ENCODE results near the gene METTL15. TPM values are rescaled to one million over a fixed set of nuclear protein-coding genes. Genes with fewer than 3 reads are reported as not detected.

The METTL15 gene
- total and polyA plus RNA-seq, 2 experiments from 2014 or later: 9.0 to 19.8 TPM

- no peaks in the 10 kb centered on the region for H3K79me2 ChIP-seq (replicated peaks; ENCODE audit: insufficient read depth)
- H3K27ac ChIP-seq (ENCODE audit: low read depth): no peak overlapping the region
- H3K4me3 Mint-ChIP-seq: no peak overlapping the region
- no peak overlapping the region; the same call in 1 of the 2 replicates for H3K27ac Mint-ChIP-seq
- H3K27me3 Mint-ChIP-seq (ENCODE audit: insufficient read depth, low read depth, poor library complexity): peaks cover 3% of the 10 kb centered on the region
- H3K9me3 Mint-ChIP-seq: no peaks in the 10 kb centered on the region
- no peaks in the 10 kb centered on the region for H3K4me1 Mint-ChIP-seq
- no peaks in the 10 kb centered on the region for H3K4me1 ChIP-seq (ENCODE audit: insufficient read depth)
- DNase-seq (ENCODE audit: low spot score) (no peak), ATAC-seq (no peak)
- no peak overlapping the region for H2AFZ ChIP-seq
- H3K36me3 ChIP-seq (ENCODE audit: insufficient read depth): no peaks in the 10 kb centered on the region
- H4K20me1 ChIP-seq (replicated peaks; ENCODE audit: insufficient read depth): no peaks in the 10 kb centered on the region
- no peaks in the 10 kb centered on the region for H3K36me3 Mint-ChIP-seq (ENCODE audit: low read depth)
- no peaks in the 10 kb centered on the region for H3K27me3 ChIP-seq (ENCODE audit: insufficient read depth)
- H3K4me2 ChIP-seq: no peak overlapping the region
- TF ChIP-seq, protein P1, sequence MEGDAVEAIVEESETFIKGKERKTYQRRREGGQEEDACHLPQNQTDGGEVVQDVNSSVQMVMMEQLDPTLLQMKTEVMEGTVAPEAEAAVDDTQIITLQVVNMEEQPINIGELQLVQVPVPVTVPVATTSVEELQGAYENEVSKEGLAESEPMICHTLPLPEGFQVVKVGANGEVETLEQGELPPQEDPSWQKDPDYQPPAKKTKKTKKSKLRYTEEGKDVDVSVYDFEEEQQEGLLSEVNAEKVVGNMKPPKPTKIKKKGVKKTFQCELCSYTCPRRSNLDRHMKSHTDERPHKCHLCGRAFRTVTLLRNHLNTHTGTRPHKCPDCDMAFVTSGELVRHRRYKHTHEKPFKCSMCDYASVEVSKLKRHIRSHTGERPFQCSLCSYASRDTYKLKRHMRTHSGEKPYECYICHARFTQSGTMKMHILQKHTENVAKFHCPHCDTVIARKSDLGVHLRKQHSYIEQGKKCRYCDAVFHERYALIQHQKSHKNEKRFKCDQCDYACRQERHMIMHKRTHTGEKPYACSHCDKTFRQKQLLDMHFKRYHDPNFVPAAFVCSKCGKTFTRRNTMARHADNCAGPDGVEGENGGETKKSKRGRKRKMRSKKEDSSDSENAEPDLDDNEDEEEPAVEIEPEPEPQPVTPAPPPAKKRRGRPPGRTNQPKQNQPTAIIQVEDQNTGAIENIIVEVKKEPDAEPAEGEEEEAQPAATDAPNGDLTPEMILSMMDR (conservative IDR thresholded peaks at IDR 0.05; ENCODE audit: low read depth in 2 of 2): no peak
- TF ChIP-seq CREB1 (CRISPR knock-in tag; IDR thresholded peaks at IDR 0.05; ENCODE audit: low read depth): no peak
- TF ChIP-seq EZH2phosphoT487 (IDR thresholded peaks at IDR 0.05; ENCODE audit: unreplicated experiment): no peak
- TF ChIP-seq EZH2 (IDR thresholded peaks at IDR 0.05; ENCODE audit: low read depth, unreplicated experiment): no peak
- TF ChIP-seq POLR2AphosphoS5 (IDR thresholded peaks at IDR 0.05; ENCODE audit: low read depth): no peak
- TF ChIP-seq REST (IDR thresholded peaks at IDR 0.05; ENCODE audit: unreplicated experiment): no peak
- no peaks in the 10 kb centered on the region for H3F3A ChIP-seq (replicated peaks; ENCODE audit: low read depth)
- no peak overlapping the region for H3K4me3 ChIP-seq
- H3K9me2 ChIP-seq (ENCODE audit: insufficient read depth): 0 out of 2 replicates have a peak, but pooled peaks cover 3% of the 10 kb centered on the region
These were observed 242.0 kb downstream of the METTL15 start for GRCh38 chr11:28350216-28350615.

- DNase-seq (ENCODE audit: low spot score): no peak
- H3K4me3 ChIP-seq: no peak overlapping the region
- no peak overlapping the region for H3K4me2 ChIP-seq
- H3K79me2 ChIP-seq (replicated peaks; ENCODE audit: insufficient read depth): no peaks in the 10 kb centered on the region
- H3K36me3 Mint-ChIP-seq (ENCODE audit: low read depth): no peaks in the 10 kb centered on the region
- H3K4me1 ChIP-seq (ENCODE audit: insufficient read depth): no peaks in the 10 kb centered on the region
- no peaks in the 10 kb centered on the region for H3K27me3 ChIP-seq (ENCODE audit: insufficient read depth)
- no peak overlapping the region for H3K27ac ChIP-seq (ENCODE audit: low read depth)
- no peaks in the 10 kb centered on the region for H3K4me1 Mint-ChIP-seq
- H3K27me3 Mint-ChIP-seq (ENCODE audit: insufficient read depth, low read depth, poor library complexity): peaks cover 3% of the 10 kb centered on the region
- no peaks in the 10 kb centered on the region for H4K20me1 ChIP-seq (replicated peaks; ENCODE audit: insufficient read depth)
- no peak overlapping the region for H3K27ac Mint-ChIP-seq
- no peaks in the 10 kb centered on the region for H3F3A ChIP-seq (replicated peaks; ENCODE audit: low read depth)
- H2AFZ ChIP-seq: no peak overlapping the region
- H3K36me3 ChIP-seq (ENCODE audit: insufficient read depth): no peaks in the 10 kb centered on the region
- no peak overlapping the region for H3K4me3 Mint-ChIP-seq
- H3K9me3 Mint-ChIP-seq: no peaks in the 10 kb centered on the region
- 0 out of 2 replicates have a peak, but pooled peaks cover 3% of the 10 kb centered on the region for H3K9me2 ChIP-seq (ENCODE audit: insufficient read depth)
- ATAC-seq: no peak
- TF ChIP-seq EZH2phosphoT487 (IDR thresholded peaks at IDR 0.05; ENCODE audit: unreplicated experiment) (no peak), CREB1 (CRISPR knock-in tag; IDR thresholded peaks at IDR 0.05; ENCODE audit: low read depth) (no peak), ETS1 (IDR thresholded peaks at IDR 0.05) (no peak), ZNF114 (CRISPR knock-in tag; IDR thresholded peaks at IDR 0.05) (no peak), NANOG (IDR thresholded peaks at IDR 0.05; ENCODE audit: borderline replicate concordance) (no peak), EZH2 (IDR thresholded peaks at IDR 0.05; ENCODE audit: low read depth, unreplicated experiment) (no peak), STAT1 (IDR thresholded peaks at IDR 0.05; ENCODE audit: unreplicated experiment) (no peak), POLR2AphosphoS5 (IDR thresholded peaks at IDR 0.05; ENCODE audit: low read depth) (no peak), ZNF331 (CRISPR knock-in tag; IDR thresholded peaks at IDR 0.05; ENCODE audit: low read depth) (no peak), REST (IDR thresholded peaks at IDR 0.05; ENCODE audit: unreplicated experiment) (no peak)
- TF ChIP-seq, protein P1 (conservative IDR thresholded peaks at IDR 0.05; ENCODE audit: low read depth in 2 of 2): no peak
These were observed 245.8 kb downstream of the METTL15 start for GRCh38 chr11:28353991-28354390.

Data from GM23338 (cell line).